HG03280 (cell line): ENCODE results near the gene CHIT1.

Experiments used
- ATAC-seq: cut with Tn5 transposase; IDR thresholded peaks from one replicate; pipeline ENCODE4 v1.9.1; 2021; ENCODE audit warnings: mild to moderate bottlenecking, moderate library complexity; ENCODE audit not compliant: unreplicated experiment

Gene CHIT1

DNA sequence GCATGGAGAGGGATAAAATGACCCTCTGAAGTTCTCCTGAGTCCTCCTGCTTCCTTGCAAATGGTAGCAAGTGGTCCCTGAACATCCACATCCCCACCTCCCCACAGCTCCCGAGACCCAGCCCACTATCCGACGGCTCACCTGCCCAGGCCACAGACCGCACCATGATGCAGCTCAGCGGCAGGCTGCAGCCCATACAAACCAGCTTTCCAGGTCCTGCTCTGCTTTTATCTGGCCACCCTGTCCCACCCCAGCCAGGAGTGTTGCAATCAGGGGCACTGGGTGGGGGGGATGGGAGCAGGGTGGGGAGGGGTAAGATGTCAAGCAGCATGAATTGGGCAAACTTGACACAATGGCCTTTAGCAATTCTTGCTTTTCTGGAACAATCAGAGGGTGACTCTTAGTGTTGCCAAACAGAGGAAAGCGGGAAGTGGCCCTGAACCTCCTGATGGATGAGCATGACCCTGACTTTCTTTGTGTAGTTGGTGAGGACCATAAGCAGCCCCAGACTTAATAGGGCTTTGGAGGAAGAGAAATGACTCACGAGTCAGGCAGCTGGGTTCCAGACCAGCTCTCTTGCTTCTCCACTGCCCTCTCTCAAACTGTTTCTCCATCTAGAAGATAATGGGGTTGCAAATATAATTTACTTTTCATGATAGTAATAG lies at the start of gene CHIT1:
CHIT1 (minus strand) TSS at position 203 of the 665 bp plus-strand sequence; CDS start at position 166, 37 bp downstream.
- no peak for ATAC-seq

GRCh38 chr1:203278885-203279406 lies 49.5 kb upstream of the CHIT1 start:
- ATAC-seq: no peak

DNA sequence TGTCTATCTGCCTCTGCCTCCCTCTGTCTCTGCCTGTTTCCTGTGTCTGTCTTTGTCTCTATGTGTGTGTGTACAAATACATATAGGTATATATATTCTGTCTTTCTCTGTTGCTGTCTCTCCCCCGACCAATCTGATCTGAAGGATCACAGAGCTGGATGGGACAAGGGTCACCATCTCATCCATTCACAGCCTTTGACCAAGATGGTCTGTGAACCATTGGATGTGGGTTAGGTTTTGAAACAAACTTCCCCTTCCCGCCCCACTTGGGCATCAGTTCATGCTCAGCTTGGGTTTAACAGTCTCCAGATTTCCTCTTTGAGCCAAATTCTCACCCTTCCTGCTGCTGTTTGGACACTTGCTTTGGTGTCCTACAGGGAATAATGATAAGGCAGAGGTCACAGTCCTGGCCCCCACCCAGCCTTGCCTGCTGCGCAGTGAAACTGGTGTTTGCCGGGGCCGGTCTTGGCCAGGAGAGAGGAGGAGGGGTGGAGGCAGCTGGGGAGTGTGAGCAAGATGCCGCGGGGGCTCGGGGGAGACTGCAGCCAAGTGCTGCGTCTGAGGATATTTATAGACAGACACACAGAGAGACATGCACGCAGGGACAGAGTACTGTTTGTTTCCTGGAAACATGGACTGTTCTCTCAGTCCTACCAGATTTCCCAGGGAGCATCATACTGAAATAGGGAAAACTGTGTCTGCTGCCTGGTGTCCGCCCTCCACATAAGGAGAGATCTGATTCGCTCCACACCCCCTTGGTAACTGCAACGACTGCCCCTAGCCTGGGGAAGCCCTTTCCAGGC lies 48.8 kb upstream of the CHIT1 start:
- ATAC-seq: no peak

DNA sequence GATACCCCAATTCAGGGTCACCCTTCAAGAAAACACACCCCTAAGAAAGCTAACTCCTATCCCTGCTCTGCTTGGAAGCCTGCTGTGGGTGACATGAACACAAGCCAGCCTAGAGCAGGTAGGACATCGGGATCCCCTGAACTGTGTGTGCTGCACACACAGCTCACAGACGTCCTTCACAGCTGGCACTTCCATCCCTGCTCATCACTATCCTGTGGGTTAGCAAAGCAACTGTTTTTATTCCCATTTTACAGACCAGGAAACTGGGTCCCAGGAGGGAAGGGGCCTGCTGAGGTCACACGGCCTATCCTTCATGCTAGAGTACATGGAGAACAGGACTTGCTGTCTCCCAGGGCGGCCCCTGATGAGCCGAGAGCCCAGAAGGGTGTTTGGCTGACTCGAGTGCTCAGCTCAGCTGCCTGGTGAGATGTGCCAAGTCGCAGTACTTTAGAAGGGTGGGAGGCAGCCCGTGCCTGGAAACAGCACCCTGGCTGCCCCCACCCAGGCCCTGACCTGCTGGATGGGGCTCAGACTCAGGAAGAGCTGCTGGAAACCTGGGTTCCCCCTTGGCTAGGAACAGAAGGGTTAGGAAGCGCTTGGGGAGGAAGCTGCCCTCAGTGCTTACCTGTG lies 47.6 kb upstream of the CHIT1 start:
- ATAC-seq: no peak

DNA sequence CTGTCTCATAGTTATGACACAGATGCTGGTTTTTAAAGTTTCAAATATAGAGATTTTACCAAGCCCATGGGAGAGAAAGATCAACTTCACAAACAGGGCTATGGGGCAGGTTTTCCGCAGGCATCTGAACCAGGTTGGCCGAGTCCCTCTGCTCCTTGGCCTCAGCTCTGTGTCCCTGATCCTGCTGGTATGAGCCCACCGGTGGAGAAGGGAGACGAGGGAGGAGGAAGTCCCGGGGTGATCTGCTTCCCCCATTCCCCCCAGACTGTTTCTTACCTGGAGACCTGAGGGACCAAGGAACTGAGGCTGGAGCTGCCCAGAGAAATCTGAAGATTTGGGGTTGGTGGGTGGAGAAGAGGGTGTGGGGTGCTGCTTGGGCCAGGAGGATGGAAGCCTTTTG lies 46.9 kb upstream of the CHIT1 start:
- no peak for ATAC-seq

GRCh38 chr1:203275656-203276272 lies 46.3 kb upstream of the CHIT1 start:
- no peak for ATAC-seq

DNA sequence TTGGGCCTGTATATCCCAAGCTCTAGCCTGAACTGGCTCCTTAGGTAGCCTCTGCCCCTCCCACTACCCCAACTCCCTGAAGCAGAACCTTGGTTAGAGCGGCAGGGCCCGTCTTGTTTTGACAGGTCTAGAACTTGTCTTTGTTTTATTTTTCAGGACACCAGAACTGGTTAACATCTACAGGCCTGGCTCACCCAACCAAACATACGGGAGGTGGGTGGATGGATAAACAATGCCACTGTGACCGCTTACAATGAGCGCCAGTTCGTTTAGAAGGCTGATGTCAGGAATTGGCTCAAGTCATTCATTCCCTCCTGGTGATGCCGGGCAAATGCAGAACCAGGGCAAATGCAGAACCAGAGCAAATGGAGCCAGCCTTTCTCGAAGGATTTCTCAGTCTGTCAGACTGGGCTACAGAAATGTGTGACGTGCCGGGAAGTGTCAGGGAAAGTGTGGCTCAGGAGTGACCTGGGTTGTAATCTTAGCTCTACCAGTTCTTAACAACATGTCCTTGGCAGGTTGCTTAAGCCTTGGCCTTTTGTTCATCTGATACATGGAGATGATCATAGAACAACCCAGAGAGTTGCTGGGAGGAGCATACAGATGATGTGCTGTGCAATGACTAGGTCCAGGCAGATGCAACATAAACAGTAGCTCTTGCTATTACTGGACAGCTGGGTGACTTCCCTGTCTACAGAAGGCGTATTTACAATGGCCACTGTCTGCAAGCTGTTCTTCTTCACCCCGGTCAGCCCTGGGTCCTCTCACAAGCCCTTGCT lies 45.3 kb upstream of the CHIT1 start:
- ATAC-seq: no peak

DNA sequence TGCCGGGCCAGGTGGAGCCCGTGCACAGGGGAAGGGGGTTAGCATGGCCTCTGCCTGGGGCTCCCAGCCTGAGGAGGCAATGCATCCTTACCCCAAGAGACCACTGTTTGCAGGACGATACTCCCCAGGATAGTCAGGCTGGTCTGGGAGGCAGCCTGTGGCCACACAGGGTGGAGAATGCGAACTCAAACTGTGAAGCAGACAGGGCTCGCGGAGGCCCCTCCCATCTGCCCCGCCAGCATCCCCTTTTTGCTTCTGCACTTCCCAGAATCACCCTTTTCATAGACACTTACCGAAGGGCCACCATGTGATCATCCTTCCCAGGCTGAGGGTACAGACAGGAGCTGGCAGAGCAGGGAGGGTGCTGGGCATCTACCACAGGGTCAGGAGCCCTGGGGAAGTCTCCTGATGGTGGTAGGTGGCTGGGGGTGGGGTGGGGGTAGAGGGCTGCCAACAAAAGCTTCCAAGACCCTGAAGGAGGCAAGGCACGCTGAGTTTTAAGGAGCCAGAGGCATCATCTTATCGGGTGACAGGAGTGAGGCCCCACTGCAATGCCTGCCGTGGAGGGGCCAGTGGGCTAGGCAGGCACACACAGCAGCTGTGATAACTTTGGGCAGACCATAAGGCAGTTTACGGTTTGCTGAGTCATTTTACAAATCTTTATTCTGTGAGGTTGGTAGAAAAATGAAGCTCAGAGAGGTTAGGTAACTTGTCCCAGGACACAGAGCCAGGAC lies 44.6 kb upstream of the CHIT1 start:
- no peak for ATAC-seq

- ATAC-seq: peak; percentile 65
Observed at GRCh38 chr1:203273206-203273868, 43.9 kb upstream of the CHIT1 start.

- no peak for ATAC-seq
Observed at GRCh38 chr1:203272633-203273205, 43.2 kb upstream of the CHIT1 start.

DNA sequence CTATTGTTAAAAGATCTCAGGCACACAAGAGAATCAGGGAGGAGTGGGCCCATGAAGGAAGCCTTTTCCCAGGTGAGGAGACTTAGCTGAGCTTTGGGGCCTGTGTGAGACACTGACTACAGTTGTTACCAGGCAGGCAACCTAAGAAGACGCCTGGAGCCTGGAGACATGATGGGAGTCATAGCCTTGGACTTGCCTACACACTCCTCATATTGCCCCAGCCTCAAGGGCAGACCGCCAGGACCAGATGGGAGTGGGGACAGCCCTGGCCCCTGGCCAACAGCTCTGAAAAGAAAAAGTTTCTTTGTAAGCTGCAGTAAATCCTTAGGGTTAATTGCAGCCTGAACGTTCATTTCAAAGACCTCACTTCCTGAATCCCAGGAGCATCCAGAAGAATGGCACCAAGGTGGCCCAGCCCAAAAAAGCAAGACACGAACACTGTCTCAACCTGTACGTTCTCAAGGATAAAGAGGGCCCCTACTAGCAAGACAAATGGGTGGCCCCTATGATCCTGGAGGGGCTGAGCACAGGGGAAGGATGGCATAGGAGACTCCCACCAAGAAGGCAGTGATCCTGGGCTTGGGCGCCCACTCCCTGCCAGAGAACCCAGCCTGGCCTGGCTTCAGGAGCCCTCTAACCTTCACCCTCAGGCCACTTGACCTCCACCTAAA lies 42.6 kb upstream of the CHIT1 start:
- no peak for ATAC-seq

DNA sequence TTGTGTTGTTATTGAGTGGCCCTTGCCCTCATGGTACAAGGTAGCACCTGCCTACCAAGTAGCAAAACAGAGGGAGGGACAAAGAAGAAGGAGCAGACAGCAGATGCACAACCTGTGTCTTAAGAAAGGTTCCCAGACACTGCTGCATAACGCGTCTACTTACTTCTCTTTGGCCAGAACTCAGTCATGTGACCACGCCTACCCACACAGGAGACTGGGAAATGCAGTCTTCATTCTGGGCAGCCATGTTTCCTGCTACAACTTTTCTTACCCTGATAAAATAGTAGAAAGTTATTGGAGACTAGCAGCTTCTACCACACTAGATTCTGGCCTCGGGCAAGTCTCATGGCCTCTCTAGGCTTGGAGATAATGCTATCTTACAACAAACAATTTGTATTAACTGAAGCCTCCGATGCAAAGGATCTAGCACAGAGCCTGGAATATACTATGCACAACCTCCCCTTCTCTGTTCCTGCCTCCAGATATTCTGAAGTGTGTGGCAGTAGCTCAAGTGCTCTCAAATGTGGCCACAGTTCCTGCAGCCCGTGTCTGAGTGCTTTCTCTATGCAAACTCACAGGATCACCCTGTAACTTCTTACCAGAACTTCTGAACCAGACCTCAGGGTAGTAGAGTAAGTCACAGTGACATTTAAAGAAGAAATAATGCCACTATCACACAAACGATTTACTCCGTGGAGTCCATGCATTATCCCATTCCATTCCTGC lies 41.7 kb upstream of the CHIT1 start:
- no peak for ATAC-seq

DNA sequence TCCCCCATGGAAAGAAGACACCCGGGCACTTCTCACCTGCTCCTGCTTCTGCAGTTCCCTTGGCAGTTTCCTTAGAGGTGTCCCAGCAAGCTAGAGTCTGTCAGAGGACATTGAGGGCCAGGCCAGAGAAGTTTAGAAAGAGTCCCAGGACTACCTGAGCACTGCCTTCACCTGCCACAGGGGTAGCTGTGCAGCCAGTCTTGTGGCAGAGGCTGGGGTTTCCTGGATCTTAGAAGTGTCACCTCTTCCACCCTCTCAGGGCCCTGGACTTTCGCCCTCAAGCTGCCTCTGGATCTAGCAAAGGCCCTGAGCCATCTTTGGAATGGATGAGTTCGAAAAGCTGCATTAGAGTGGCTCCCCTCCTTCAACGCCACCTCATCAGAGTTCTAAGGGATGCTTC lies 41.0 kb upstream of the CHIT1 start:
- no peak for ATAC-seq

- ATAC-seq: no peak
Observed at GRCh38 chr1:203269654-203270020, 40.2 kb upstream of the CHIT1 start.

- no peak for ATAC-seq
Observed at GRCh38 chr1:203268901-203269653, 39.6 kb upstream of the CHIT1 start.

DNA sequence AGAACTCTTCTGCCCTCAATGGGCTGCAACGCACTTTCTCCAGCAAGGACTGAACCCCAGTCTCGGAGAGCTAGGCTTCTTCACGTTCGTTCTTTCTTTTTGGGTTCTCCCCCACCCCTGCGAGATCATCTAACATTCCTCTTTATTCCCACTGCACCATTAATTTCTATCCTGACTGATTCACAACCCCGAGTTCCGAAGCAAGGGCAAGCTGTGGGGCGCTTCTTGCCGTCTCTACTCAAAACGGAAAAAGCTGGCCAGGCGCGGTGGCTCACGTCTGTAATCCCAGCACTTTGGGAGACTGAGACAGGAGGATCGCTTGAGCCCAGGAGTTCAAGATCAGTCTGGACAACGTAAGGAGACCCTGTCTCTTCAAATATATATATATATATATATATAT lies 38.4 kb upstream of the CHIT1 start:
- ATAC-seq: no peak

DNA sequence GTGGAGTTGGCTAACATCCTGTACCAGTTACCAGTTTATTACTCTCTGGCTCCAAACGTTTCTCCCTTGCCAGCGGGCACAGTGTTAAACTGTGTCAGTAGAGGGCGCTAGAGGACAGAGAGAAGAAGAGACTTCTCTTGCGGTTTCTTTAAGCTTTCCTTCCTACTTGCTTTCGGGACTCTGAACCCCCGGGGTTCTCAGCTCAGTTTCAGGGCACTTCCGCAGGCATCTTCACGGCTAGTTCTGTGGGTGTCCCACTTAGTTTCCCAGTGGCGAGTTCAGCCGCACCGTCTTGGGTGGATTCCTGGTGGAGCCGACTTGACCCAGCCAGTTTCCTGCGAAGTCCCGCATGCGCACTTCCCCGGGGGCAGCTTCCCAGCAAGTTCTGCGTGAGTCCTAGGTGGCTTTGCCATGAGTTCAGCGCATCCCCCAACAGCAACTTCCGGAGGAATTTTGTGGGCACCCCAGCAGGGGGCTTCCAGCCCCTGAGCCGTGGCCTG lies 37.9 kb upstream of the CHIT1 start:
- ATAC-seq: peak; percentile 58
